Stimulated activated CD8-positive, alpha-beta memory T cell treated with anti-CD3 and anti-CD28 coated beads, Interleukin-15, amount 100 ng/mL, for 1 hour (primary cell): ENCODE measurements around the gene S1PR4.
"Not testable (repeated sequence)": the region's sequence is repeated elsewhere in the genome, so short reads cannot be mapped to it uniquely, and the experiment has no call there.

Experiments used
- DNase-seq: peaks from one replicate; pipeline ENCODE4 v3.0.0-alpha.2; 2020; ENCODE audit warnings: low read depth

The S1PR4 gene

GRCh38 chr19:3196064-3196932 lies 17.7 kb downstream of the S1PR4 start:
- no peak for DNase-seq

- DNase-seq = no peak
Measured at GRCh38 chr19:3196933-3197205, 18.3 kb downstream of the S1PR4 start.

GRCh38 chr19:3198901-3199700 lies 20.5 kb downstream of the S1PR4 start:
- no peak for DNase-seq

- no peak for DNase-seq
Measured at GRCh38 chr19:3201072-3201700, 22.6 kb downstream of the S1PR4 start.

- DNase-seq = no peak
Measured at GRCh38 chr19:3201911-3202310, 23.3 kb downstream of the S1PR4 start.

GRCh38 chr19:3202346-3202745 lies 23.8 kb downstream of the S1PR4 start:
- no peak for DNase-seq

GRCh38 chr19:3202895-3203294 lies 24.3 kb downstream of the S1PR4 start:
- not testable (repeated sequence) for DNase-seq

GRCh38 chr19:3203805-3204645 lies 25.5 kb downstream of the S1PR4 start:
- no peak for DNase-seq

GRCh38 chr19:3204646-3205275 lies 26.2 kb downstream of the S1PR4 start:
- no peak for DNase-seq

GRCh38 chr19:3206216-3206953 lies 27.8 kb downstream of the S1PR4 start:
- DNase-seq = no peak

GRCh38 chr19:3207461-3208242 lies 29.1 kb downstream of the S1PR4 start:
- no peak for DNase-seq

GRCh38 chr19:3208317-3209207 lies 30.0 kb downstream of the S1PR4 start:
- no peak for DNase-seq

- DNase-seq = peak; percentile 47
Measured at GRCh38 chr19:3210347-3211017, 31.9 kb downstream of the S1PR4 start.

GRCh38 chr19:3211191-3211590 lies 32.6 kb downstream of the S1PR4 start:
- DNase-seq = no peak

GRCh38 chr19:3213159-3213558 lies 34.6 kb downstream of the S1PR4 start:
- DNase-seq = no peak

- no peak for DNase-seq
Measured at GRCh38 chr19:3216874-3217273, 38.3 kb downstream of the S1PR4 start.

- no peak for DNase-seq
Measured at GRCh38 chr19:3220576-3220975, 42.0 kb downstream of the S1PR4 start.

- DNase-seq = not testable (repeated sequence)
Measured at GRCh38 chr19:3221576-3221975, 43.0 kb downstream of the S1PR4 start.
